HCT116 (cell line): ENCODE measurements around the gene ORC3.
"Not testable (repeated sequence)": the region's sequence is repeated elsewhere in the genome, so short reads cannot be mapped to it uniquely, and the experiment has no call there.

Source experiments
- EGR1 ChIP-seq: IDR thresholded peaks from 2 replicates; pipeline ENCODE4 v1.6.1; 2012; ENCODE audit warnings: low read depth
- EZH2 ChIP-seq: fragments of 200-600 bp; sonication (generic); IDR thresholded peaks from 2 replicates; pipeline ENCODE4 v1.6.1; 2017; ENCODE audit warnings: antibody characterized with exemption, mixed run types
- EZH2phosphoT487 ChIP-seq: fragments of 200-600 bp; IDR thresholded peaks from 2 replicates; pipeline ENCODE4 v1.6.1; 2018; ENCODE audit warnings: antibody characterized with exemption, borderline replicate concordance
- FOSL1 ChIP-seq: IDR thresholded peaks from 2 replicates; pipeline ENCODE4 v1.6.1; 2012; ENCODE audit warnings: low read depth
- JUND ChIP-seq: IDR thresholded peaks from 2 replicates; pipeline ENCODE4 v1.6.1; 2012
- POLR2A ChIP-seq: IDR thresholded peaks from 2 replicates; pipeline ENCODE4 v1.7.0; 2011; ENCODE audit warnings: borderline replicate concordance; ENCODE audit not compliant: insufficient read depth, insufficient read length; ENCODE audit errors: extremely low read depth
- YY1 ChIP-seq: IDR thresholded peaks from 2 replicates; pipeline ENCODE4 v1.6.1; 2011; ENCODE audit warnings: low read length, low read depth, moderate library complexity, mild to moderate bottlenecking; ENCODE audit not compliant: insufficient replicate concordance; ENCODE audit errors: extremely low read depth
- ZNF274 ChIP-seq: fragments of 200-500 bp; sonication (Bioruptor generic); IDR thresholded peaks from 2 replicates; pipeline ENCODE4 v1.6.1; 2014; ENCODE audit warnings: mild to moderate bottlenecking, low read depth, low read length, inconsistent platforms
- TF ChIP-seq, protein P1 (sequence below), 3 experiments: fragments of 200-600 bp in 1 of 3; sonication (generic) in 1 of 3; IDR thresholded peaks in 2 of 3; conservative IDR thresholded peaks in 1 of 3; 2 replicates each; pipeline ENCODE4 v1.5.1; 2012 to 2017; ENCODE audit warnings: low read depth in 2 of 3, low read length in 2 of 3, antibody characterized with exemption in 1 of 3, borderline replicate concordance in 1 of 3, control low read depth in 1 of 3, mild to moderate bottlenecking in 1 of 3, mixed read lengths in 1 of 3, mixed run types in 1 of 3, moderate library complexity in 1 of 3; ENCODE audit not compliant: insufficient read depth in 1 of 3
- TF ChIP-seq, protein P2 (sequence below): IDR thresholded peaks from 2 replicates; pipeline ENCODE4 v1.6.1; 2011; ENCODE audit warnings: mild to moderate bottlenecking, low read length, moderate library complexity; ENCODE audit not compliant: insufficient replicate concordance; ENCODE audit errors: extremely low read depth
- TF ChIP-seq, protein P3 (sequence below): IDR thresholded peaks from 2 replicates; pipeline ENCODE4 v1.6.1; 2012

DNA sequence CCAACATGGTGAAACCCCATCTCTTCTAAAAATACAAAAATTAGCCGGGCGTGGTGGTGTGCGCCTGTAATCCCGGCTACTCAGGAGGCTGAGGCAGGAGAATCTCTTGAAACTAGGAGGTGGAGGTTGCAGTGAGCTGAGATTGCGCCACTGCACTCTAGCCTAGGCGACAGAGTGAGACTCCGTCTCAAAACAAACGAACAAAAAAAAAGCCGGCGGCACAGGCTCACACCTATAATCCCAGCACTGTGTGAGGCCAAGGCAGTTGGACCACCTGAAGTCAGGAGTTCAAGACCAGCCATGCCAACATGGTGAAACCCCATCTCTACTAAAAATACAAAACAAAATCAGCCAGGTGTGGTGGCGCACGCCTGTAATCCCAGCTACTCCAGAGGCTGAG lies 106.9 kb downstream of the ORC3 start:
- not testable (repeated sequence) for TF ChIP-seq EGR1, YY1, EZH2, EZH2phosphoT487, ZNF274, POLR2A, JUND, FOSL1
- TF ChIP-seq, protein P1, sequence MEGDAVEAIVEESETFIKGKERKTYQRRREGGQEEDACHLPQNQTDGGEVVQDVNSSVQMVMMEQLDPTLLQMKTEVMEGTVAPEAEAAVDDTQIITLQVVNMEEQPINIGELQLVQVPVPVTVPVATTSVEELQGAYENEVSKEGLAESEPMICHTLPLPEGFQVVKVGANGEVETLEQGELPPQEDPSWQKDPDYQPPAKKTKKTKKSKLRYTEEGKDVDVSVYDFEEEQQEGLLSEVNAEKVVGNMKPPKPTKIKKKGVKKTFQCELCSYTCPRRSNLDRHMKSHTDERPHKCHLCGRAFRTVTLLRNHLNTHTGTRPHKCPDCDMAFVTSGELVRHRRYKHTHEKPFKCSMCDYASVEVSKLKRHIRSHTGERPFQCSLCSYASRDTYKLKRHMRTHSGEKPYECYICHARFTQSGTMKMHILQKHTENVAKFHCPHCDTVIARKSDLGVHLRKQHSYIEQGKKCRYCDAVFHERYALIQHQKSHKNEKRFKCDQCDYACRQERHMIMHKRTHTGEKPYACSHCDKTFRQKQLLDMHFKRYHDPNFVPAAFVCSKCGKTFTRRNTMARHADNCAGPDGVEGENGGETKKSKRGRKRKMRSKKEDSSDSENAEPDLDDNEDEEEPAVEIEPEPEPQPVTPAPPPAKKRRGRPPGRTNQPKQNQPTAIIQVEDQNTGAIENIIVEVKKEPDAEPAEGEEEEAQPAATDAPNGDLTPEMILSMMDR (IDR thresholded peaks at IDR 0.05 in 2 of 3, conservative IDR thresholded peaks at IDR 0.05 in 1 of 3; ENCODE audit: borderline replicate concordance in 1 of 3, insufficient read depth in 1 of 3, low read depth in 2 of 3, low read length in 2 of 3), result not testable (repeated sequence)
- TF ChIP-seq, protein P2, sequence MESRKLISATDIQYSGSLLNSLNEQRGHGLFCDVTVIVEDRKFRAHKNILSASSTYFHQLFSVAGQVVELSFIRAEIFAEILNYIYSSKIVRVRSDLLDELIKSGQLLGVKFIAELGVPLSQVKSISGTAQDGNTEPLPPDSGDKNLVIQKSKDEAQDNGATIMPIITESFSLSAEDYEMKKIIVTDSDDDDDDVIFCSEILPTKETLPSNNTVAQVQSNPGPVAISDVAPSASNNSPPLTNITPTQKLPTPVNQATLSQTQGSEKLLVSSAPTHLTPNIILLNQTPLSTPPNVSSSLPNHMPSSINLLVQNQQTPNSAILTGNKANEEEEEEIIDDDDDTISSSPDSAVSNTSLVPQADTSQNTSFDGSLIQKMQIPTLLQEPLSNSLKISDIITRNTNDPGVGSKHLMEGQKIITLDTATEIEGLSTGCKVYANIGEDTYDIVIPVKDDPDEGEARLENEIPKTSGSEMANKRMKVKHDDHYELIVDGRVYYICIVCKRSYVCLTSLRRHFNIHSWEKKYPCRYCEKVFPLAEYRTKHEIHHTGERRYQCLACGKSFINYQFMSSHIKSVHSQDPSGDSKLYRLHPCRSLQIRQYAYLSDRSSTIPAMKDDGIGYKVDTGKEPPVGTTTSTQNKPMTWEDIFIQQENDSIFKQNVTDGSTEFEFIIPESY, result not testable (repeated sequence)
- TF ChIP-seq, protein P3, sequence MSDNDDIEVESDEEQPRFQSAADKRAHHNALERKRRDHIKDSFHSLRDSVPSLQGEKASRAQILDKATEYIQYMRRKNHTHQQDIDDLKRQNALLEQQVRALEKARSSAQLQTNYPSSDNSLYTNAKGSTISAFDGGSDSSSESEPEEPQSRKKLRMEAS, result not testable (repeated sequence)
